ENCODE results near the gene RNPEP. TPM values are rescaled to one million over a fixed set of nuclear protein-coding genes. Genes with fewer than 3 reads are reported as not detected.
A peak's percentile ranks its signal among the peaks of the same experiment; 100 is the strongest.
"Not testable (repeated sequence)": the region's sequence is repeated elsewhere in the genome, so short reads cannot be mapped to it uniquely, and the experiment has no call there.

The RNPEP gene
- total RNA-seq, 1 experiment from 2014 or later: 69.7 TPM

GRCh38 chr1:202018468-202019234, 36.2 kb downstream of the RNPEP start:
- H3K27ac ChIP-seq: no peak overlapping the region
- peaks cover 29% of the 10 kb centered on the region for H3K4me1 ChIP-seq (replicated peaks)
- no peak overlapping the region for H3K4me3 ChIP-seq
- H3K36me3 ChIP-seq: no peaks in the 10 kb centered on the region
- no peak for DNase-seq (ENCODE audit: low read depth in 1 of 2, low spot score in 2 of 2)
- H3K27me3 ChIP-seq (replicated peaks): no peaks in the 10 kb centered on the region
- H3K9me3 ChIP-seq (replicated peaks): no peaks in the 10 kb centered on the region

- DNase-seq (ENCODE audit: low read depth in 1 of 2, low spot score in 2 of 2); H3K27ac ChIP-seq; H3K36me3 ChIP-seq; H3K9me3 ChIP-seq (replicated peaks); H3K27me3 ChIP-seq (replicated peaks); H3K4me3 ChIP-seq: not testable (repeated sequence)
- H3K4me1 ChIP-seq (replicated peaks): peaks cover 29% of the 10 kb centered on the region
Observed at GRCh38 chr1:202019235-202019558, 36.7 kb downstream of the RNPEP start.

GRCh38 chr1:202023001-202023433, 40.6 kb downstream of the RNPEP start:
- DNase-seq (ENCODE audit: low read depth in 1 of 2, low spot score in 2 of 2): no peak
- H3K4me3 ChIP-seq: no peak overlapping the region
- H3K36me3 ChIP-seq: no peaks in the 10 kb centered on the region
- H3K27me3 ChIP-seq (replicated peaks): no peaks in the 10 kb centered on the region
- H3K27ac ChIP-seq: no peak overlapping the region
- H3K9me3 ChIP-seq (replicated peaks): no peaks in the 10 kb centered on the region
- H3K4me1 ChIP-seq (replicated peaks): peaks cover 28% of the 10 kb centered on the region

GRCh38 chr1:202029171-202029665, 46.8 kb downstream of the RNPEP start:
- Histone ChIP-seq H3K27ac (peak overlapping the region; percentile 26), H3K4me1 (replicated peaks) (peaks cover 24% of the 10 kb centered on the region), H3K9me3 (replicated peaks) (no peaks in the 10 kb centered on the region), H3K4me3 (no peak overlapping the region), H3K27me3 (replicated peaks) (no peaks in the 10 kb centered on the region), H3K36me3 (no peaks in the 10 kb centered on the region)
- peak in 1 of 2 experiments; percentile 88 for DNase-seq (ENCODE audit: low read depth in 1 of 2, low spot score in 2 of 2)

GRCh38 chr1:202029727-202030126, 47.3 kb downstream of the RNPEP start:
- no peak for DNase-seq (ENCODE audit: low read depth in 1 of 2, low spot score in 2 of 2)
- Histone ChIP-seq H3K9me3 (replicated peaks) (no peaks in the 10 kb centered on the region), H3K27ac (peak overlapping the region; percentile 26), H3K36me3 (no peaks in the 10 kb centered on the region), H3K4me1 (replicated peaks) (peaks cover 28% of the 10 kb centered on the region), H3K27me3 (replicated peaks) (no peaks in the 10 kb centered on the region), H3K4me3 (no peak overlapping the region)

GRCh38 chr1:202031796-202032195, 49.3 kb downstream of the RNPEP start:
- no peak for DNase-seq (ENCODE audit: low read depth in 1 of 2, low spot score in 2 of 2)
- Histone ChIP-seq H3K4me3 (no peak overlapping the region), H3K27me3 (replicated peaks) (no peaks in the 10 kb centered on the region), H3K4me1 (replicated peaks) (peaks cover 41% of the 10 kb centered on the region), H3K27ac (no peak overlapping the region), H3K9me3 (replicated peaks) (no peaks in the 10 kb centered on the region), H3K36me3 (no peaks in the 10 kb centered on the region)

GRCh38 chr1:202034149-202034682, 51.8 kb downstream of the RNPEP start:
- Histone ChIP-seq H3K9me3 (replicated peaks) (no peaks in the 10 kb centered on the region), H3K27me3 (replicated peaks) (no peaks in the 10 kb centered on the region), H3K4me3 (no peak overlapping the region), H3K27ac (peak overlapping the region; percentile 72), H3K36me3 (no peaks in the 10 kb centered on the region), H3K4me1 (replicated peaks) (peaks cover 45% of the 10 kb centered on the region)
- no peak for DNase-seq (ENCODE audit: low read depth in 1 of 2, low spot score in 2 of 2)

- Histone ChIP-seq H3K27ac (peak overlapping the region; percentile 72), H3K36me3 (no peaks in the 10 kb centered on the region), H3K4me3 (no peak overlapping the region), H3K9me3 (replicated peaks) (no peaks in the 10 kb centered on the region), H3K4me1 (replicated peaks) (peaks cover 38% of the 10 kb centered on the region), H3K27me3 (replicated peaks) (no peaks in the 10 kb centered on the region)
- peak; percentile 99 for DNase-seq (ENCODE audit: low read depth in 1 of 2, low spot score in 2 of 2)
Observed at GRCh38 chr1:202034683-202035462, 52.4 kb downstream of the RNPEP start.

- H3K27me3 ChIP-seq (replicated peaks): no peaks in the 10 kb centered on the region
- no peaks in the 10 kb centered on the region for H3K36me3 ChIP-seq
- no peaks in the 10 kb centered on the region for H3K9me3 ChIP-seq (replicated peaks)
- peaks cover 35% of the 10 kb centered on the region for H3K4me1 ChIP-seq (replicated peaks)
- H3K4me3 ChIP-seq: no peak overlapping the region
- H3K27ac ChIP-seq: peak overlapping the region; percentile 27
- no peak for DNase-seq (ENCODE audit: low read depth in 1 of 2, low spot score in 2 of 2)
Observed at GRCh38 chr1:202036595-202037387, 54.3 kb downstream of the RNPEP start.

GRCh38 chr1:202037706-202038296, 55.4 kb downstream of the RNPEP start:
- Histone ChIP-seq H3K27ac (no peak overlapping the region), H3K4me3 (no peak overlapping the region), H3K27me3 (replicated peaks) (no peaks in the 10 kb centered on the region), H3K4me1 (replicated peaks) (peaks cover 35% of the 10 kb centered on the region), H3K9me3 (replicated peaks) (no peaks in the 10 kb centered on the region), H3K36me3 (no peaks in the 10 kb centered on the region)
- DNase-seq (ENCODE audit: low read depth in 1 of 2, low spot score in 2 of 2): no peak

- Histone ChIP-seq H3K4me1 (replicated peaks) (peaks cover 32% of the 10 kb centered on the region), H3K4me3 (no peak overlapping the region), H3K27ac (no peak overlapping the region), H3K36me3 (no peaks in the 10 kb centered on the region), H3K9me3 (replicated peaks) (no peaks in the 10 kb centered on the region), H3K27me3 (replicated peaks) (no peaks in the 10 kb centered on the region)
- no peak for DNase-seq (ENCODE audit: low read depth in 1 of 2, low spot score in 2 of 2)
Observed at GRCh38 chr1:202038688-202039346, 56.4 kb downstream of the RNPEP start.

GRCh38 chr1:202045705-202046104, 63.3 kb downstream of the RNPEP start:
- Histone ChIP-seq H3K9me3 (replicated peaks) (no peaks in the 10 kb centered on the region), H3K36me3 (no peaks in the 10 kb centered on the region), H3K27me3 (replicated peaks) (no peaks in the 10 kb centered on the region), H3K27ac (no peak overlapping the region), H3K4me3 (no peak overlapping the region), H3K4me1 (replicated peaks) (peaks cover 13% of the 10 kb centered on the region)
- DNase-seq (ENCODE audit: low read depth in 1 of 2, low spot score in 2 of 2): no peak

- no peak for DNase-seq (ENCODE audit: low read depth in 1 of 2, low spot score in 2 of 2)
- Histone ChIP-seq H3K4me1 (replicated peaks) (peaks cover 13% of the 10 kb centered on the region), H3K27me3 (replicated peaks) (no peaks in the 10 kb centered on the region), H3K4me3 (no peak overlapping the region), H3K27ac (no peak overlapping the region), H3K36me3 (no peaks in the 10 kb centered on the region), H3K9me3 (replicated peaks) (no peaks in the 10 kb centered on the region)
Observed at GRCh38 chr1:202046227-202046626, 63.8 kb downstream of the RNPEP start.

All from SJSA1 (cell line).